HepG2 (cell line): ENCODE results near the gene MRPS2. TPM values are rescaled to one million over a fixed set of nuclear protein-coding genes. Genes with fewer than 3 reads are reported as not detected.
A peak's percentile ranks its signal among the peaks of the same experiment; 100 is the strongest.

ENCODE experiments used
- ARNT ChIP-seq: fragments of 450-650 bp; IDR thresholded peaks from 2 replicates; pipeline ENCODE4 v1.6.1; 2017
- BRCA1 ChIP-seq: sonication (generic); formaldehyde crosslinking; IDR thresholded peaks from 2 replicates; pipeline ENCODE4 v1.4.0; 2020; ENCODE audit warnings: missing genetic modification reagents
- CREM ChIP-seq, 2 experiments: sonication (generic) in 1 of 2; formaldehyde crosslinking in 1 of 2; IDR thresholded peaks; 2 replicates each; pipeline versions ENCODE4 v1.4.0 to v1.6.1; 2016 to 2020; ENCODE audit warnings: antibody characterized with exemption in 1 of 2, mild to moderate bottlenecking in 1 of 2, missing genetic modification reagents in 1 of 2
- ERF ChIP-seq: IDR thresholded peaks from 2 replicates; pipeline ENCODE4 v1.6.1; 2018; ENCODE audit warnings: missing biosample characterization, missing genetic modification reagents
- KLF6 ChIP-seq: IDR thresholded peaks from 2 replicates; pipeline ENCODE4 v1.8.0; 2016; ENCODE audit warnings: missing biosample characterization, missing genetic modification reagents
- MAF1 ChIP-seq: sonication (generic); formaldehyde crosslinking; IDR thresholded peaks from 2 replicates; pipeline ENCODE4 v1.5.0; 2020; ENCODE audit warnings: missing genetic modification reagents, borderline replicate concordance
- MBNL3 ChIP-seq: fragments of 250-450 bp; sonication (Bioruptor Pico); conservative IDR thresholded peaks from 2 replicates; pipeline ENCODE4 v1.8.0; 2022; ENCODE audit warnings: mild to moderate bottlenecking, inconsistent platforms
- MXD1 ChIP-seq: sonication (generic); formaldehyde crosslinking; IDR thresholded peaks from 2 replicates; pipeline ENCODE4 v1.4.0; 2020; ENCODE audit warnings: mild to moderate bottlenecking, missing genetic modification reagents
- NFE2 ChIP-seq: sonication (generic); formaldehyde crosslinking; IDR thresholded peaks from 2 replicates; pipeline ENCODE4 v1.4.0; 2020; ENCODE audit warnings: missing genetic modification reagents
- PREB ChIP-seq: sonication (generic); formaldehyde crosslinking; IDR thresholded peaks from 2 replicates; pipeline ENCODE4 v1.4.0; 2020; ENCODE audit warnings: missing genetic modification reagents
- SAFB2 ChIP-seq: sonication (generic); formaldehyde crosslinking; IDR thresholded peaks from 2 replicates; pipeline ENCODE4 v1.5.1; 2020; ENCODE audit warnings: missing genetic modification reagents, low read depth, mild to moderate bottlenecking, borderline replicate concordance
- SIX4 ChIP-seq: sonication (generic); formaldehyde crosslinking; IDR thresholded peaks from 2 replicates; pipeline ENCODE4 v1.4.0; 2020; ENCODE audit warnings: missing genetic modification reagents
- SKIL ChIP-seq: sonication (generic); formaldehyde crosslinking; IDR thresholded peaks from 2 replicates; pipeline ENCODE4 v1.8.0; 2022; ENCODE audit warnings: missing genetic modification reagents, mild to moderate bottlenecking, moderate library complexity, borderline replicate concordance
- TFDP1 ChIP-seq: IDR thresholded peaks from 2 replicates; pipeline ENCODE4 v1.6.1; 2016; ENCODE audit warnings: missing compliant biosample characterization, missing genetic modification reagents, borderline replicate concordance
- THYN1 ChIP-seq: sonication (generic); formaldehyde crosslinking; IDR thresholded peaks from 2 replicates; pipeline ENCODE4 v1.8.1; 2023; ENCODE audit warnings: low read depth, mild to moderate bottlenecking, moderate library complexity, missing genetic modification reagents, borderline replicate concordance
- ZBTB21 ChIP-seq: sonication (generic); formaldehyde crosslinking; IDR thresholded peaks from 2 replicates; pipeline ENCODE4 v1.4.0; 2020; ENCODE audit warnings: missing genetic modification reagents
- ZBTB7B ChIP-seq: sonication (generic); formaldehyde crosslinking; IDR thresholded peaks from 2 replicates; pipeline ENCODE4 v1.4.0; 2020; ENCODE audit warnings: missing genetic modification reagents
- ZFP82 ChIP-seq: sonication (generic); formaldehyde crosslinking; IDR thresholded peaks from 2 replicates; pipeline ENCODE4 v1.5.1; 2020; ENCODE audit warnings: mild to moderate bottlenecking, missing genetic modification reagents, borderline replicate concordance
- ZNF274 ChIP-seq: sonication (generic); formaldehyde crosslinking; IDR thresholded peaks from 2 replicates; pipeline ENCODE4 v1.5.1; 2020; ENCODE audit warnings: mild to moderate bottlenecking, missing genetic modification reagents
- ZNF317 ChIP-seq: sonication (generic); formaldehyde crosslinking; IDR thresholded peaks from 2 replicates; pipeline ENCODE4 v1.5.0; 2020; ENCODE audit warnings: mild to moderate bottlenecking, missing genetic modification reagents
- ZNF333 ChIP-seq: sonication (generic); formaldehyde crosslinking; IDR thresholded peaks from 2 replicates; pipeline ENCODE4 v1.4.0; 2020; ENCODE audit warnings: mild to moderate bottlenecking, missing genetic modification reagents, borderline replicate concordance
- ZNF343 ChIP-seq: sonication (generic); formaldehyde crosslinking; IDR thresholded peaks from 2 replicates; pipeline ENCODE4 v1.4.0; 2020; ENCODE audit warnings: mild to moderate bottlenecking, missing genetic modification reagents
- ZNF597 ChIP-seq: sonication (generic); formaldehyde crosslinking; IDR thresholded peaks from 2 replicates; pipeline ENCODE4 v1.5.0; 2020; ENCODE audit warnings: missing genetic modification reagents
- ZNF784 ChIP-seq: sonication (generic); formaldehyde crosslinking; IDR thresholded peaks from 2 replicates; pipeline ENCODE4 v1.5.1; 2020; ENCODE audit warnings: missing genetic modification reagents, mild to moderate bottlenecking, borderline replicate concordance
- ZSCAN30 ChIP-seq: sonication (generic); formaldehyde crosslinking; IDR thresholded peaks from 2 replicates; pipeline ENCODE4 v1.5.0; 2020; ENCODE audit warnings: mild to moderate bottlenecking, missing genetic modification reagents
- polyA plus RNA-seq, 8 experiments: library from polyadenylated mRNA; depleted of rRNA in 3 of 8; stranded (reverse) in 7 of 8; unstranded in 1 of 8; fragments of >200 nt; fragmentation: Illumina TruSeq in 4 of 8; extraction: Trizol in 4 of 8; gene quantifications; 2 replicates each; pipeline versions ENCODE4 v1.2.1 to v1.2.3, GENCODE V29; 2011 to 2016; ENCODE audit warnings: low read depth in 4 of 8, missing spikeins in 1 of 8, mixed read lengths in 1 of 8; ENCODE audit not compliant: insufficient read depth in 1 of 8
- total RNA-seq, 5 experiments: library from RNA; depleted of rRNA; stranded (reverse); fragments of >200 nt; fragmentation: Illumina TruSeq; extraction: Trizol; gene quantifications; 2 replicates each; pipeline ENCODE4 v1.2.3, GENCODE V29; 2016; ENCODE audit warnings: low read depth in 1 of 5

MRPS2 gene
- total and polyA plus RNA-seq, 2 of the 13 experiments (the other 11 are each of a cell fraction or from before 2014, with no cell fraction given): 44.4 to 86.7 TPM

DNA sequence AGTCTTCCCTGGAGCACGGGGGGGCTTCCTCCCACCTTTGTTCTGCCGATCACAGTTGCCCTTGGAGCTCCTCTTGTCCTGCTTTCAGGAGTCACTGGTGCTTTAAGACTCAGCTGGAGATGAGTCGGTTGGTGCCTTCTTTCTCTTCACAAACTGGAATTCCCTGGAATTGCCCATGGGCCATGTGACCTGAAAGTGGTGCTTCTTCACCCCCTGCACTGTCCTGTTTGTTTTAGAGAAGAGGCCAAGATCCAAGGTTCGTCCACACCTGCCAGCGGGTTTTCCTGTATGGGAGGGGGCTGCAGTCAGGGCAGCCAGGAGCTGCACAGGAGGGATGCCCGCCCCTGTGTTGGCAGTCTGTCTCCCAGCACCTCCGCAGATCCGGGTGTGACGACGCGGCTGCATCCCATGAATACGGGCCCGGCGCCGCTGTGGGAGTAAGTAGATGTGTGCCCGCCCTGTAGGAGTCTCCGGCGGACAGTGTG is 9.5 kb upstream of the MRPS2 start (continued):
- TF ChIP-seq ZNF597 (CRISPR knock-in tag): no peak
- no peak for TF ChIP-seq ZSCAN30 (CRISPR knock-in tag)
- no peak for TF ChIP-seq SIX4
- no peak for TF ChIP-seq PREB (CRISPR knock-in tag)
- TF ChIP-seq NFE2 (CRISPR knock-in tag): no peak
- TF ChIP-seq TFDP1 (CRISPR knock-in tag): no peak
- TF ChIP-seq ZBTB21 (CRISPR knock-in tag): no peak
- no peak for TF ChIP-seq ZNF784 (CRISPR knock-in tag)
- TF ChIP-seq ZNF317 (CRISPR knock-in tag): no peak
- TF ChIP-seq BRCA1: no peak
- no peak for TF ChIP-seq ARNT
- no peak for TF ChIP-seq MBNL3
- TF ChIP-seq CREM (IDR thresholded peaks at IDR 0.05): peak; percentile 19; the same call in 1 of the 2 replicates
- TF ChIP-seq CREM (CRISPR knock-in tag; IDR thresholded peaks at IDR 0.05): no peak
- no peak for TF ChIP-seq ZNF274 (CRISPR knock-in tag)
- TF ChIP-seq MAF1 (CRISPR knock-in tag): no peak
- no peak for TF ChIP-seq SAFB2 (CRISPR knock-in tag)
- peak; percentile 32; the same call in 1 of the 2 replicates for TF ChIP-seq ERF (CRISPR knock-in tag)
- no peak for TF ChIP-seq KLF6 (CRISPR knock-in tag)
- TF ChIP-seq ZBTB7B (CRISPR knock-in tag): peak; percentile 40; the same call in 1 of the 2 replicates
- no peak for TF ChIP-seq ZFP82
- TF ChIP-seq THYN1 (CRISPR knock-in tag): no peak
- no peak; the same call in 1 of the 2 replicates for TF ChIP-seq SKIL (CRISPR knock-in tag)
- no peak for TF ChIP-seq ZNF343
- TF ChIP-seq MXD1 (CRISPR knock-in tag): no peak
- no peak for TF ChIP-seq ZNF333 (CRISPR knock-in tag)
